Activated T-cell treated with anti-CD3 and anti-CD28 coated beads, Interleukin-2, amount 50 U/mL, for 72 hours (primary cell): ENCODE data around the gene PZP. TPM values are rescaled to one million over a fixed set of nuclear protein-coding genes. Genes with fewer than 3 reads are reported as not detected.

Experiments
- ATAC-seq, 2 donors: fragments of 150-1000 bp; cut with Tn5 transposase; replicated peaks in 1 of 2; 2 replicates each; pipeline ENCODE4 v1.10.0; 2021; ENCODE audit warnings: moderate library complexity in 2 of 2, mild to moderate bottlenecking in 1 of 2
- DNase-seq, 2 donors: peaks; one replicate each; pipeline ENCODE4 v3.0.0; 2021 to 2022; ENCODE audit warnings: mixed read lengths in 1 of 2
- H3K27ac Mint-ChIP-seq: one replicate; pipeline ENCODE4 v1.8.0; 2022; ENCODE audit warnings: mild to moderate bottlenecking, moderate library complexity, mixed read lengths
- H3K27me3 Mint-ChIP-seq: one replicate; pipeline ENCODE4 v1.8.0; 2022; ENCODE audit warnings: low read depth, mixed read lengths
- H3K36me3 Mint-ChIP-seq, 2 donors: one replicate each; pipeline ENCODE4 v1.8.0; 2022; ENCODE audit warnings: mixed read lengths in 2 of 2, mild to moderate bottlenecking in 1 of 2; ENCODE audit not compliant: insufficient read depth in 2 of 2
- H3K4me1 Mint-ChIP-seq: one replicate; pipeline ENCODE4 v1.8.0; 2022; ENCODE audit warnings: low read depth, mixed read lengths
- H3K4me3 Mint-ChIP-seq, 2 donors: one replicate each; pipeline ENCODE4 v1.8.0; 2022; ENCODE audit warnings: mild to moderate bottlenecking in 2 of 2, mixed read lengths in 2 of 2, moderate library complexity in 2 of 2
- H3K9me3 Mint-ChIP-seq, 2 donors: one replicate each; pipeline ENCODE4 v1.8.0; 2022; ENCODE audit warnings: mixed read lengths in 2 of 2
- total RNA-seq, 2 donors: library from RNA; stranded (reverse); gene quantifications; one replicate each; pipeline ENCODE4 v1.2.3, GENCODE V29; 2022

The PZP gene
- total RNA-seq, 2 donors from 2014 or later, result not detected

DNA sequence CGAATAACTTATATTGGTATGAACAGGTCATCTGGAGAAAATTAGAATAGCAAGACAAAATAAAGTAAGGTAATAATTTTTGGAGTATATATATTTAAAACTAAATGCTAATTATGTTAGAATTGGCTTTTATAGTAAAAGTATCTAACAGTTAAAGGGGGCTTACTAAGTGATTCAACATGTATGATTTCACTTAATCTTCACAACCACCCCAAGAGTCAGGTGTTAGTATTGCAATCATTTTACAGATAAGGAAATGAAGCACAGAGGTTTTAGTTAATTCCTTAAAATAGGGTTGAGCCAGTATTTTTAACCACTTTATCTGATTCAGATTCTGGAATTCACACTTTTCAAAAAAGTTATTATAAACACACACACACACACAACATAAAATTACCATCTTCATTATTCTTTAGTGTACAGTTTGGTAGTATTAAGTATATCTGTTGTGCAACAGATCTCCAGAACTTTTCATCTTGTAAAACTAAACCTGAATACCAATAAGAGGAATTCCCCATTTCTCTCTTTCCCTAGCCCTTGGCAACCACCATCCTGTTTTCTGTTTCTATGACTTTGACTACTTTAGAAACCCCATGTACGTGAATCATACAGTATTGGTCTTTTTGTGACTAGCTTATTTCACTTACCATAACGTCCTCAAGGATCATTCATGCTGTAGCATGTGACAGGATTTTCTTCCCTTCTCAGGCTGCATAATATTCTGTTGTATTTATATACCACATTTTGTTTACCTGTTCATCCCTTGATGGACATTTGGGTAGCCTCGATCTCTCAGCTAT, 104.9 kb downstream of the PZP start:
- Mint-ChIP-seq H3K4me1 (peaks cover 27% of the 10 kb centered on the region), H3K36me3 (no peaks in the 10 kb centered on the region), H3K27ac (no peak overlapping the region), H3K4me3 (no peak overlapping the region), H3K27me3 (no peaks in the 10 kb centered on the region), H3K9me3 (no peaks in the 10 kb centered on the region)
- DNase-seq, result peak in 1 of 2 donors; percentile 7
- peak; percentile 97 to 98 for ATAC-seq

DNA sequence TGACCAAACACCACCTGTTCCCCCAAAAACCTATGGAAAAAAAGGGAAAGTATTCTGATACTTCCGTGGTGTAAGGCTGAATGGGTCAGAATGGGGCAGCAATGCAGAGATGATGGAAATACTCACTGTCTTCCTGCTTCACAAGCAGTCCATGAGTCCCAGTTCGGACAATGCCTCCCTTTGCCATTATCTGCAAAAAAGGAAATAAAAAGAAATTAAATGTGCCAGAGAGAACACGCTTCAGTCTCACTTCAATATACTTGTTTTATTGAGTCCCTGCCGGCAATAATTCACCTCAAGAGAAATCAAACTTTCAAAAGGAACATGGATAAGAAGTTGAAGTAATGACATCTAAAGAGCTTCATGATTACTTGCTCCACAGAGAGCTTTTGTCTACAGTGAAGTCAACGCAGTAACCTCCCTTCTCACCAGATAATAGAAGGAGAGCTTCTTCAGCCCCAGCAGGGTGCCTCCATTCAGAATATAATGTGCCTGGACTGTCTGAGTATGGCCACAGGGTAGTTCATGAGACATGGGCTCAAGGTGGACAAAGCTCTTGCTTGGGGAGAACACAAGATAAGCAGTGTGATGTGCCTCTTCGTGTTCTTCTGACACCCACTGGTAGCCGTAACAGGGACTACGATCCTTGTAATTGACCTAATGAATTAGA, 107.0 kb downstream of the PZP start:
- DNase-seq (no peak), ATAC-seq (no peak)
- Mint-ChIP-seq H3K9me3 (no peaks in the 10 kb centered on the region), H3K36me3 (no peaks in the 10 kb centered on the region), H3K4me3 (no peak overlapping the region), H3K27me3 (no peaks in the 10 kb centered on the region), H3K4me1 (peaks cover 22% of the 10 kb centered on the region), H3K27ac (no peak overlapping the region)

DNA sequence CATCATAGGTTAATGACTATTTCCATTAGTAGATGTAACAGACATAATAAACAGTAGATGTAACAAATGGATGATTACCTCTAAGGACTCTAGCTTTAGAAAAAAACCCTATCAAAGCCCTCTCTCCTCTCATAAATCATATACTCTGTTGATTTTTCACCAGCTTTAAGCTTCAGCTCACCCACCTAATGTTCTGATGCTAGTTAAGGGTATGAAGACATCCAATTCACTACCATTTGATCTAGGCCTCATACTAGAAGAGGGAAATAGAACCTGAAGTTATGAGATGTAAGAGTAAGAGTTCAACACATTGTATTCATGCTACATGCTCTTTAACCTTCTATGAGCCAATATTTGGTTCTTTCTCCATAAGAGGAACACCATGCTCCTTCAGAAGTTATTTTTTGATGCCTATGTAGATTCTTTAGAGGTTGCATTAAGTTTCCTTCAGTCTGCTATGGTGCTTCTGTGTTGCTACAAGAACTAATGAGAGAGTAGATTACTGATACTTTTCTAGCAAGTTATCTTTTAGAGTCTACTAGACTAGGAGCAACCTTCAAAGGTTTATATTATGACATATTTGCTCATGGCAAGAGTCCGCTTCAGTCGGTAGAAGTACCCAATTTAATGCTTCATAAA, 108.5 kb downstream of the PZP start:
- H3K9me3 Mint-ChIP-seq, result no peaks in the 10 kb centered on the region
- DNase-seq (no peak), ATAC-seq (no peak)
- H3K4me1 Mint-ChIP-seq, result peaks cover 12% of the 10 kb centered on the region
- no peaks in the 10 kb centered on the region for H3K27me3 Mint-ChIP-seq
- H3K27ac Mint-ChIP-seq, result no peak overlapping the region
- no peak overlapping the region for H3K4me3 Mint-ChIP-seq
- no peaks in the 10 kb centered on the region for H3K36me3 Mint-ChIP-seq

Other genes starting within 250 kb of the PZP start
- gene KLRG1, start 218.8 kb downstream of the PZP start, total RNA-seq, result 1 to 10 TPM; 2.5 to 5.5 TPM
- under 1 TPM in 1 of 2 donors, not detected in 1; 0.60 TPM for gene A2M, start 92.5 kb downstream of the PZP start, total RNA-seq